Measurements from ENCODE around the gene FCMR. TPM values are rescaled to one million over a fixed set of nuclear protein-coding genes. Genes with fewer than 3 reads are reported as not detected.
"Not testable (repeated sequence)": the region's sequence is repeated elsewhere in the genome, so short reads cannot be mapped to it uniquely, and the experiment has no call there.

Gene FCMR
- total RNA-seq, 1 donor from 2014 or later, result not detected

GRCh38 chr1:206859082-206859521 is 62.6 kb downstream of the FCMR start:
- FAIRE-seq (no peak), DNase-seq (ENCODE audit: low read depth) (peak; percentile 83)
- Histone ChIP-seq H3K27me3 (ENCODE audit: control insufficient read depth, insufficient read depth, low read length) (no peaks in the 10 kb centered on the region), H3K4me3 (ENCODE audit: low read depth, low read length) (no peak overlapping the region), H3K36me3 (ENCODE audit: control insufficient read depth, insufficient read depth, low read length) (no peaks in the 10 kb centered on the region)
- TF ChIP-seq CTCF (IDR thresholded peaks at IDR 0.05; ENCODE audit: insufficient read depth, low read length, severe bottlenecking), result no peak

- no peaks in the 10 kb centered on the region for H3K36me3 ChIP-seq (ENCODE audit: control insufficient read depth, insufficient read depth, low read length)
- H3K27me3 ChIP-seq (ENCODE audit: control insufficient read depth, insufficient read depth, low read length), result no peaks in the 10 kb centered on the region
- DNase-seq (ENCODE audit: low read depth) (no peak), FAIRE-seq (no peak)
- H3K4me3 ChIP-seq (ENCODE audit: low read depth, low read length), result no peak overlapping the region
- no peak for TF ChIP-seq CTCF (IDR thresholded peaks at IDR 0.05; ENCODE audit: insufficient read depth, low read length, severe bottlenecking)
These were observed 64.9 kb downstream of the FCMR start for GRCh38 chr1:206856674-206857464.

GRCh38 chr1:206855859-206856258 is 65.9 kb downstream of the FCMR start:
- peak; percentile 36 for FAIRE-seq
- no peaks in the 10 kb centered on the region for H3K27me3 ChIP-seq (ENCODE audit: control insufficient read depth, insufficient read depth, low read length)
- no peak overlapping the region for H3K4me3 ChIP-seq (ENCODE audit: low read depth, low read length)

GRCh38 chr1:206854401-206855129 is 67.2 kb downstream of the FCMR start:
- no peak for TF ChIP-seq CTCF (IDR thresholded peaks at IDR 0.05; ENCODE audit: insufficient read depth, low read length, severe bottlenecking)
- Histone ChIP-seq H3K4me3 (ENCODE audit: low read depth, low read length) (no peak overlapping the region), H3K36me3 (ENCODE audit: control insufficient read depth, insufficient read depth, low read length) (no peaks in the 10 kb centered on the region), H3K27me3 (ENCODE audit: control insufficient read depth, insufficient read depth, low read length) (no peaks in the 10 kb centered on the region)
- DNase-seq (ENCODE audit: low read depth) (no peak), FAIRE-seq (no peak)

More at GRCh38 chr1:206855859-206856258, 65.9 kb downstream of the FCMR start:
- no peak for DNase-seq (ENCODE audit: low read depth)
- no peak for TF ChIP-seq CTCF (IDR thresholded peaks at IDR 0.05; ENCODE audit: insufficient read depth, low read length, severe bottlenecking)
- no peaks in the 10 kb centered on the region for H3K36me3 ChIP-seq (ENCODE audit: control insufficient read depth, insufficient read depth, low read length)

- not testable (repeated sequence) for DNase-seq (ENCODE audit: low read depth); H3K36me3 ChIP-seq (ENCODE audit: control insufficient read depth, insufficient read depth, low read length); H3K27me3 ChIP-seq (ENCODE audit: control insufficient read depth, insufficient read depth, low read length); FAIRE-seq; H3K4me3 ChIP-seq (ENCODE audit: low read depth, low read length)
These were observed 68.0 kb downstream of the FCMR start for GRCh38 chr1:206853696-206854095.

Other genes starting within 250 kb of the FCMR start
- 23.2 and 33.2 TPM in 2 replicates for gene MAPKAPK2, start 237.0 kb downstream of the FCMR start, total RNA-seq
- 0.13 TPM in 1 of 2 replicates, not detected in the other for gene IL19, start 151.2 kb downstream of the FCMR start, total RNA-seq
- not detected in 2 replicates for gene IL10, start 149.4 kb downstream of the FCMR start, total RNA-seq
- gene IL20, start 56.3 kb downstream of the FCMR start, total RNA-seq, result 0.53 TPM in 1 of 2 replicates, not detected in the other
- 0.13 and 0.26 TPM in 2 replicates for gene IL24, start 24.5 kb downstream of the FCMR start, total RNA-seq
- under 0.01 and 0.51 TPM in 2 replicates for gene PIGR, start 24.5 kb upstream of the FCMR start, total RNA-seq
- gene FCAMR, start 48.5 kb upstream of the FCMR start, total RNA-seq, result not detected in 2 replicates
- gene C1orf116, start 110.8 kb upstream of the FCMR start, total RNA-seq, result 20.0 and 29.6 TPM in 2 replicates
- 12.8 and 15.3 TPM in 2 replicates for gene YOD1, start 129.3 kb upstream of the FCMR start, total RNA-seq
- 36.9 and 63.2 TPM in 2 replicates for gene PFKFB2, start 131.3 kb upstream of the FCMR start, total RNA-seq
- not detected in 2 replicates for gene C4BPB, start 166.9 kb upstream of the FCMR start, total RNA-seq
- not detected in 2 replicates for gene C4BPA, start 182.3 kb upstream of the FCMR start, total RNA-seq